HG02588 (cell line): ENCODE data around the gene MPPED1.

ENCODE experiments used
- ATAC-seq: cut with Tn5 transposase; IDR thresholded peaks from one replicate; pipeline ENCODE4 v1.9.1; 2021; ENCODE audit warnings: mild to moderate bottlenecking, moderate library complexity; ENCODE audit not compliant: unreplicated experiment

MPPED1 gene

DNA sequence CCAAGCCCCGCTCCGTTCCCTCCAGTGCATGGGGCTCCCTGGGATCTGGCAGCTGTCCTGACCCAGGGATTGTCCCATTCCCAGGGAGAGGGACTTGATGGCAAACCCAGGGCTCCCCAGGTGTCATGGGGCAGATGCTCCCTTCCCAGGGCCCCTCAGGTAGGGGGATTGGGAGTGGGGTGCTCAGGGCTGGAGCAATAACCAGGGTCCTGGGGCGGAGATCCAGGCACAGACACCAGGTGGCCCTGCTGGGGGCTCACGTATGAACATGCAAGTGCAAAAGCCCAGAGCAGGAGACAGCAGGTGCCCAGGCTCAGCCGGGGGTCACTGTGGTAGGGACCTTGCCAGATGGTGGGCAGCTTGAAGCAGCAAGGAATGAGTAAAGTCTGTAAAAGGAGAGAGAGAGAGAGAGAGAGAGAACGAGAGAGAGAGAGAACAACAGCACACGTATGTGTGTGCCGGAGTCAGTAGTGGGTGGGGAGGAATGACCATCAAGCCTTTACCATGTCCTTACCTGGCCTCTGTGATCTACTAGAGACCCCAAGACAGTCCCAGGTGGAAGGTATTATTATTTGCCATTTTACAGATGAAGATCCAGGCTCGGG, 19.3 kb upstream of the MPPED1 start:
- no peak for ATAC-seq

DNA sequence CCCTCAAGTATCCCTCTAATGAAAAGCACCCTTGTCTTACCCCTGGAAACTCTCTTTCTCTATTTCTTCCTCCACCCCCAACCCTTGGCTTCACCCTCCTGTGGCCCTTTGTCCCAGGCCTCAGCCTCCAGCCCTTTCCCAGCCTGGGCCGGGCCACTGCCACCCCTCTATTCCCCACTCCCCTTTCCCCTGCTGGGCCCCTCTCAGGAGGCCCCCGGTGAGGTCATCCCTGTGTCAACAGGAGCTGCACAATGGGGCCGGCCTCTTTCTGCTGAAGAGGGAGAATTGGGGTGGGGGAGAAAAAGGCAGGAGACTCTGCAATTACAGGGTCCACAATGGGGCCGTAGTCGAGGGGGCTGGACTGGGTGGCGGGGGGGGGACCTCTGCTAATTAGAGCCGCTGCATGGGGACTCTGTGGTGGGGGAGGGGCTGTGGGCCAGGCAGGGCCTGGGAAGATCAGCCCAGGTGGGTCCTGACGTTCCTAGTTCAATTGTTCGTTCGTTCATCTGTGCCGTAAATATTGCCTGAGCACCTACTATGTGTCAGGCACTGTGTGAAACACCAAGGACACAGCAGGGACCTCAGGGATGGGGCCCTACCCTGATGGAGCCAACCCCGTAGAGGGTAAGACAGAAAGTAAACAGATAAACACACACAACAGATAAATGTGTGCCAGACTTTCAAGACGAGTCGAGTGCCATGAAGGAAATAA, 18.5 kb upstream of the MPPED1 start:
- ATAC-seq: no peak

DNA sequence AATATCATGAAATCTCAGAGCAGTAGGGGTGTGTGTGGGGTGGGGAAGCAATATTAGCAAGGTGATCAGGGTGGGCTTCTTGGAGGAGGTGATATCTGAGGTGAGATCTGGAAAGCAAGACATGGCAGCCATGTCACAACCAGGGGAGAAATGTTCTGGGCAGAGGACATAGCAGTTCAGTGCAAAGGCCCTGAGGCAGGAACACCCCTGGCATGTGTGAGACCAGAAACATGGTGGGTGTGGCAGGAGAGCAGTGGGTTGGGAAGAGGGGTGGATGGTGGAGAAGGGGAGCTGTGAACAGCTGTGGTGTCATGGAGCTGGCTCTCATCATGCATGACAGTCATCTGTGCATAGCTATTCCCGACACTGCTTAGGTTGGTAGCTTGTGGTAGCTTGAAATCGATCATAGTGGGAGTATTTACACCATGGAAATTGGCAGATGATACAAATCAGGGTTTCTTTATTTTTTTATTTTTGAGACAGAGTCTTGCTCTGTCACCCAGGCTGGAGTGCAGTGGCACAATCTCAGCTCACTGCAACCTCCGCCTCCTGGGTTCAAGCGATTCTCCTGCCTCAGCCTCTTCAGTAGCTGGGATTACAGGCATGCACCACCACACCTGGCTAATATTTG, 17.9 kb upstream of the MPPED1 start:
- no peak for ATAC-seq

- ATAC-seq: no peak
Observed at GRCh38 chr22:43395086-43395695, 16.6 kb upstream of the MPPED1 start.

DNA sequence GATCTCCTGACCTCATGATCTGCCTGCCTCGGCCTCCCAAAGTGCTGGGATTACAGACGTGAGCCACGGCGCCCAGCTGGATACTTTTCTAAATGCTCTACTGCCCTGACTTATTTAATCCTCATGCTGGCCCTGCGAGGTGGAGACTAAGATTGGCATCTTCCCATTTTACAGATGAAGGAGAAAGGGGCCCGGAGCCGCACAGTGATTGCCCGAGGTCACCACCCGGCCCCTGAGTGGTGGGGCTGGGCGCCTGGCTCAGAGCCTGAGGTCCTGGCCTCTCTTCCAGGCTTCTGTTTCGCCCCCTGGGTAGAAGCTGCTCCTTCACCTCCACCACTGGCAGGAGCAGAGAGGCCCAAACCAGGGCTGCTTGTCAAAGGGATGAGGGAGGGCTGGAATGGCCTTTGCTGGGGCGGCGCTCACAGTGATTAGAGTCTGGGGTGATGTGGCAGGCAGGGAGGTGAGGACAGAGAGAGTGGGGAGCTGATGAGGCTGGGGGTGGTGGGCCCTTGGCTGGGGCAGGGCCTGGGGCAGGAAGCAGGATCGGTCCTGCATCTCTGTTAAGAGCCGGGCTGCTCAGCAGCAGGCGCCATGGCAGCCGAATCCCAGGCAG, 15.4 kb upstream of the MPPED1 start:
- ATAC-seq: no peak

GRCh38 chr22:43396934-43397457, 14.8 kb upstream of the MPPED1 start:
- ATAC-seq: no peak

DNA sequence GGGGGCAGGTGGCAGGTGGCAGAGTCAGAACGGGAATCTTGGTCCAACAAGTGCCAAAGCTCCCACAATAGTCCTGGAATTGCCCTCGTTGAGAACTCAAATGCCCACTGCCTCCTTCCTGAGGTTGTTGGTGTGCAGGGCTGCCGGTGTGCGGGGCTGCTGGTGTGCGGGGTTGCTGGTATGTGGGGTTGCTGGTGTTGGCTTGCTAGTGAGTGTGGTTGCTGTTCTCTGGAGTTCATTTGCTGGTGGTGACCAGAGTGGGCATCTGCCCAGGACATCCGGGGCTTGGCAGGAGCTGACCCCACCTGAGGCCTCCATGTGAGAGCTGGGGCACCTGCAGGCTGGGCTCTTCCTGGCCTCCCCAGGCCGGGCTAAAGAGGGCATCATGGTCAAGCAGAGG, 14.0 kb upstream of the MPPED1 start:
- no peak for ATAC-seq

DNA sequence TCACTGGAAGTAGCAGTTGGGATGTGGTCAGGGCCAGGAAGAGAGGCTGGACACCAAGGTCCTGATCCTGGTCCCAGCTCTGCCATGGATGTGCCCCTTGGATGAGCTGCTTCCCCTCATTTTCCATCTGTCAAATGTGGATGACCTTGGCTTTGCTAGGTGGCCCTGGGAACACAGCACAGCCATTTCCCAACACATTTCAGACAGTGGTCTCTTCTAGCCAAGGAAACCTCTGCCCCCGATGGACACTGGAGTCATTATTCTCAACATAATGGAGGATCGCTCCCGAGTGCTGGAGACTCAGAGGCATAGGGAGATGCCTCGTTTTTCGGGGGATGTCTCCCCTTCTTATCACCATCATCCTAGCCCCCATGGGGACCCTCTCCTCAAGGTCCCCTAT, 13.6 kb upstream of the MPPED1 start:
- ATAC-seq: no peak

DNA sequence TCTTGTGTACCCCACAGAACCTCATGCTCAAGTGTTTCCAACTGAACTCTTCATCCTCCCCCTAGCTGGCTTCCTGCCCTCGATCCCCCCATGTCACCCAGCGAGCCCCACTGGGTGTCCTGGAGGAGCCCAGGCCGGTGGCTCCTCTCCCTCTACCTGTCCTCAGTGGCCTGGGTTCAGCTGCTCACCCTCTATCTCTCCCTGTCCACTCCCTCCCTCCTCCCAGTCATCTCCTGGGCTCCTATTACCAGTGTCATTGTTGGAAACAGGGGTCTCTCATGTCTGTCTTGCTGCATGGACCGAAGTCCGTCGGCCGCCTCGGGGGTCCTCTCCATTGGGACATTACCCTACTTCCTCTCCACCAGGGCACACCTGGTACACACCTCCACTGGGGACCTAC, 12.9 kb upstream of the MPPED1 start:
- ATAC-seq: no peak

- ATAC-seq: no peak
Observed at GRCh38 chr22:43399338-43399979, 12.4 kb upstream of the MPPED1 start.

GRCh38 chr22:43399980-43400358, 11.8 kb upstream of the MPPED1 start:
- ATAC-seq: no peak

- ATAC-seq: no peak
Observed at GRCh38 chr22:43400449-43400848, 11.4 kb upstream of the MPPED1 start.

DNA sequence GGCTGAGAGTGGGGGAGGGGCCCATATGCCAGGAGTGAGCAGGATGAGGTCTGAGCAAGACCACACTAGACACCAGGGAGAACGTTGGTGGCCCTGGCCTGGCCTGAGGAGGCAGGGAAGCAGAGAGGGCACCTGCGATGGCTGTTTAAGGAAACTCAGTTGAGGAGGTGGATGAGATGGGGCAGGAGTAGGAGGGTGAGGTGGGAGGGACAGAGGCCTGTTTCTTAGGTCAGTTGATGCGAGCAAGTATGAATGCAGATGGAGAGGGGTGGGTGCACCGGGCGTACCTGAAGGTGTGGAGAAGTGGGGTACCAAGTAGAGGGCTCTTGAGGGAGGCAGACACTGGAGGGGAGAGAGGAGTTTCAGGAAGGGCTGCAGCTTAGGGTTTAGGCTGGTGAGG, 10.6 kb upstream of the MPPED1 start:
- no peak for ATAC-seq

GRCh38 chr22:43401661-43402060, 10.2 kb upstream of the MPPED1 start:
- ATAC-seq: no peak

GRCh38 chr22:43402128-43402527, 9.7 kb upstream of the MPPED1 start:
- ATAC-seq: no peak

- ATAC-seq: no peak
Observed at GRCh38 chr22:43404673-43405385, 7.0 kb upstream of the MPPED1 start.

- no peak for ATAC-seq
Observed at GRCh38 chr22:43406186-43406790, 5.5 kb upstream of the MPPED1 start.

DNA sequence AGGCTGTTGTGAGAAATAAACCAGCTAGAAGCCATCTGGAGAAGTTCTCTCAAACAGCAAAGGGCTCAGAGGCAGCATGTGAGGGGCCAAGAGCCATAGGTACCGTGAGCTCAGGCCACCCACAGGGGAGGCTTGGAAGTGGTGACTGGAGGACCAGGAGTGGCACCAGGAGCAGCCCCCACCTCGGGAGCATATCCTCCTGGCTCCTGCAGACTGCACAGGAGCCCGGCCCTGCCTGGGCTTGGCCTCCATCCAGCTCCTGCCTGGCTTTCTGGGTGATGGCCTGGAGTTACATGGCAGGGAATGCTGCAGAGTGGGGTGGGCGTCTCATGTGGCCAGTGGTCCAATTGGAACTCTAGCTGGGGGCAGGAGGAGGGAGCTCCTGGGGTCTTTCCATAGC, 4.2 kb upstream of the MPPED1 start:
- no peak for ATAC-seq

DNA sequence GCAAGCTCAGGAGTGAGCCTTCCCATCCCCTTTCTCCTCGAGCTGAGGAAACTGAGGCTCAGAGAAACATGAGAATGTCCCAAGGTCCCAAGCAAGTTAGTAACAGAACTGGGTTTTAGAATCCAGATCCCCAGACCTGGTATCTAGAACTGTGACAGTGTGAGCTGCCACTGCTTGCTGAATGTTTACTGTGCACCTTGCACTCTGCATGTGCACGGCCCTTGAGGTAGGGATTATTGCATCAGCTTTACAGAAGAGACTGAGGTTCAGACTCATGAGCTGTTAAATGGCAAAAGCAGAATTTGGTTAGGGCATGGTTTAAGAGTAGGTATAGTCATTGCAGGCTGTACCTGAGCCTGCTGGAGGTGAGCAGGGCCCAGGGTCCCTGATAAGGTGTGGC, 3.8 kb upstream of the MPPED1 start:
- ATAC-seq: no peak

DNA sequence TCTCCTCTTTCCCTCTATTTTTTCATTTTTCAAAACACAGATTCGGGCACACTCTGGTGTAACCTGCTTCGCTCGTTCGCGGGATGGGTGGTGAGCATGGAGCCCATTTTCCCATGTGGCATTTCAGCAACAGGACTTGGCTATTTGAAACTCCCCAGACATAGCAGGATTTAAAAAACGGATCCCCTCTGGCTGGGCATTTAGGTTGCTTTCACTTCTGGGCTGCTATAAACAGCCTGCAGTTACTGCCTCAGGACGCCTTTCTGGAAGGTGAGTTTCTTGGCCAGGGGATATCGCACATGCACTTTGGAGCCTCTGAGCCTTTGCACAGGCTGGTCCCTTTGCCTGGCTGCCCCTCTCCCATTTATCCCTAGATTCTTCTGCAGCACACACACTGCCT, 2.8 kb upstream of the MPPED1 start:
- ATAC-seq: no peak
